GM12872 (cell line): ENCODE results near the gene NINL.

Experiments used
- TF ChIP-seq, protein P1 (sequence below): IDR thresholded peaks from 3 replicates; pipeline ENCODE4 v1.5.1; 2011; ENCODE audit warnings: low read depth, mild to moderate bottlenecking, low read length, moderate library complexity; ENCODE audit not compliant: insufficient read depth

The NINL gene

DNA sequence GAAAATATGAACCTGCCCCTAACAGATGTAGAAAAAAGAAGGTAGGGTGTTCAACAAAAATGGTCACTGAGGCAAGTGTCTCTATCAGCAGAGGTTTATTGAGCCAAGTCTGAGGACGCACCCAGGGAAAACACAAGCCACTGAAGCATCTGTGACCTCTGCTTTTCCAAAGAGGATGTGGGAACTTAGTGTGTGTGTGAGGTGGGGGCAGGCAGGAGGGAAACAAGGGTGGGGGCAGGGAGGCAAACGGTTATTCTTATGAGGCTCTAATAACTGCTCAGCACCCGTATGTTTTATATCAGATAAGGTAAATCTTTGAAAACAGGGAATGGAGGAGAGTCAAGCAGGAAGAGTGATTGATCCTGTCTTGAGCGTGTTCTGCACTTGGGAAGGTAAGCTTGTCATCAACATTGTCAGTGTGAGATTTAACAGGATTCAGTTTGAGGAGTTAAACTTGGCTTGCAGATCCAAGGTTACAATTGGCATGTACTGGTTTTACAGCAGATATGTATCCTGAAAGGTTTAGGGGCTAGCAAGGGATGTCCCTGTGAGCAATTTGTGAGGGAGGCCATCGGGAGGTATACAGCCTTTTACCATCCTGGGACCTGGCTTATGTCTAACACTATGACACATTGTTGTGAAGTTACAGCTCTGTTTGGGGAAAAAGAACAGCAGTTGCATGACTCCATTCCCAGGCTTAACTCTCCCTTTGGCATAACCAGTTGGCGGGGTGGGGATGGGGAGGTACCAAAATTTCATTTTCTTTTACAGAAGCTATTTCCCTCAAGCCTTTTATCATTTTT lies 33.7 kb downstream of the NINL start:
- TF ChIP-seq, protein P1, sequence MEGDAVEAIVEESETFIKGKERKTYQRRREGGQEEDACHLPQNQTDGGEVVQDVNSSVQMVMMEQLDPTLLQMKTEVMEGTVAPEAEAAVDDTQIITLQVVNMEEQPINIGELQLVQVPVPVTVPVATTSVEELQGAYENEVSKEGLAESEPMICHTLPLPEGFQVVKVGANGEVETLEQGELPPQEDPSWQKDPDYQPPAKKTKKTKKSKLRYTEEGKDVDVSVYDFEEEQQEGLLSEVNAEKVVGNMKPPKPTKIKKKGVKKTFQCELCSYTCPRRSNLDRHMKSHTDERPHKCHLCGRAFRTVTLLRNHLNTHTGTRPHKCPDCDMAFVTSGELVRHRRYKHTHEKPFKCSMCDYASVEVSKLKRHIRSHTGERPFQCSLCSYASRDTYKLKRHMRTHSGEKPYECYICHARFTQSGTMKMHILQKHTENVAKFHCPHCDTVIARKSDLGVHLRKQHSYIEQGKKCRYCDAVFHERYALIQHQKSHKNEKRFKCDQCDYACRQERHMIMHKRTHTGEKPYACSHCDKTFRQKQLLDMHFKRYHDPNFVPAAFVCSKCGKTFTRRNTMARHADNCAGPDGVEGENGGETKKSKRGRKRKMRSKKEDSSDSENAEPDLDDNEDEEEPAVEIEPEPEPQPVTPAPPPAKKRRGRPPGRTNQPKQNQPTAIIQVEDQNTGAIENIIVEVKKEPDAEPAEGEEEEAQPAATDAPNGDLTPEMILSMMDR, result no peak

DNA sequence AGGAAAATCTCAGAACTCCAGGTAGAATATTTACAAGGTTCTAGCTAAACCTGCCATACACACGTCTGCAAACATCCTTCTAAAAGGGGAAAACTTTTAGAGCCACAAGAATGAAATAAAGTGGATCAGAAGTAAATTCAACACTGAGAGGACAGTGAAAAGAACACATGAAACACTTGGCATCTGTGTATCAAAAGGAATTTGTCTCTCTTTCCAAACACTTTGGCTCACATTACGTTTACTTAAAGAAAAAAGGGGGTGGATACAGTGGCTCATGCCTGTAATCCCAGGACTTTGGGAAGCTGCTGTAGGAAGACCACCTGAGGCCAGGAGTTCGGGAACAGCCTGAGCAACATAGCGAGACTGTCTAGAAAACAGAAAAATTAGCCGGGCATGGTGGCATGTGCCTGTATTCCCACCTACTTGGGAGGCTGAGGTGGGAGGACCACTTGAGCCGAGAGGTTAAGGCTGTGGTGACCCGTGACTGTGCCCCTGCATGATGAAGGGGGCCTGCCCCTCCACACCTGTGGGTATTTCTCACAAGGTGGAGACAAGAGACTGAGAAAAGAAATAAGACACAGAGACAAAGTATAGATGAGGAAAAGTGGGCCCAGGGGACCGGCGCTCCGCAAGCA lies 35.4 kb downstream of the NINL start:
- TF ChIP-seq, protein P1, result no peak

DNA sequence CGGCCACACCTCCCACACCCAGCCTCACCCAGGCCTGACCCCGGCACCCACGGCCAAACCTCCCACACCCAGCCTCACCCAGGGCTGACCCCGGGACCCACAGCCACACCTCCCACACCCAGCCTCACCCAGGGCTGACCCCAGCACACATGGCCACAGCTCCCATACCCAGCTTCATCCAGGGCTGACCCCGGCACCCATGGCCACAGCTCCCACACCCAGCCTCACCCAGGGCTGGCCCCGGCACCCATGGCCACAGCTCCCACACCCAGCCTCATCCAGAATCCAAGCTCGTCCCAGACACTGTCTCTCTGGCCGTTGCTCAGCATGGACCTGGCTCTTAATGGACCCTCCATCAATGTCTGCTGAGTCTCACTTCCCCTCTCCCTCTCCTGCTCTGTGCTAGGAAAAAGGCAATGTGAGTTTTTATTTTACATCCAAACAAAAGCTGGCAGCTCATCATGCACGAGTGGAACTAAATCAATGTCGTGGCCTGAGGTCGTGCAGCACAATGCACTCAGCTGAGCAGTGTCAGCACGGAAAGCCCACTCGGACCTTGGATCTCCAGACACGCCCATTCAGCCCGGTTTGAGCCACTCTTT lies 36.1 kb downstream of the NINL start:
- TF ChIP-seq, protein P1, result no peak

DNA sequence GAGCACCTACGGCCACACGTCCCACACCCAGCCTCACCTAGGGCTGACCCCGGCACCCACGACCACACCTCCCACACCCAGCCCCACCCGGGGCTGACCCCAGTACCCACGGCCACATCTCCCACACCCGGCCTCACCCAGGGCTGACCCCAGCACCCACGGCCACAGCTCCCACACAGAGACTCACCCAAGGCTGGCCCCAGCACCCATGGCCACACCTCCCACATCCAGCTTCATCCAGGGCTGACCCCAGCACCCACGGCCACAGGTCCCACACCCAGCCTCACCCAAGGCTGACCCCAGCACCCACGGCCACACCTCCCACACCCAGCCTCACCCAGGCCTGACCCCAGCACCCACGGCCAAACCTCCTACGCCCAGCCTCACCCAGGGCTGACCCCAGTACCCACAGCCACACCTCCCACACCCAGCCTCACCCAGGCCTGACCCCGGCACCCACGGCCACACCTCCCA lies 36.7 kb downstream of the NINL start:
- TF ChIP-seq, protein P1, result no peak

DNA sequence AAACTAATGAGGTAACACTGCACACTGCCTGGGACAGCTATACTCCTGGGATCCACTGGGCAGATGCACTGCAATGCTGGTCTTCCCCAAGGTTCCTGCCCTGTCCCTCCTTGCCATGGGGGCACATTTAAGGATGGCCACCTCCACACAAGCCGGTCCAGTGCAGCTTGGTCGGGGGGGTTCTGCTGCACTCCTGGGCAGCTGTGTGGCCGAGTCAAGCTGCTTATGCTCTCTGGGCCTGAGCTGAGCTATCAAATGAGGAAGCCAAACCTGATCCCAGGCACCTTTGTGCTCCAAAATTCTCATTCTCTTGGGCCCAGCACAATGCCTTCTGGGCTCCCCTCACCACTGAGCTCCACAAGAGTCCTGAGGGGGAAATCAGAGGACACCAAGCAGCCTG lies 37.3 kb downstream of the NINL start:
- TF ChIP-seq, protein P1, result no peak

DNA sequence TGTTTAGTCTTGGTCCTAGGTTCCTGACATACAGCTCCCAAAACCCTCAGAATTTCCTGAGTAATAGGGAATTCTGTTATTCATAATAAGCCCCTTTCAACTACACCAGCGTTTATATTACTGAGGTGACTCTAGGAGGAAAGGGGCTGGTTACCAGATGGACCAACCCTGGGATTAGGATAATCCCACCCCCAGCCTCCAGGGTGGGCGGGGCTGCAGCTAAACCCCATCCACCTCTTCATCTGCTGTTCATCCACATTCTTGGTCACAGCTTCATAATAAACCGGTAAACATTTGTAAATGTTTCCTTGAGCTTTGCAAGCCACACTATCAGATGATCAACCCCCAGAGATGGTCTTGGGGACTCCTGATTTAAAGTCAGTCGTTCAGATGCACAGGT lies 38.3 kb downstream of the NINL start:
- TF ChIP-seq, protein P1, result no peak

DNA sequence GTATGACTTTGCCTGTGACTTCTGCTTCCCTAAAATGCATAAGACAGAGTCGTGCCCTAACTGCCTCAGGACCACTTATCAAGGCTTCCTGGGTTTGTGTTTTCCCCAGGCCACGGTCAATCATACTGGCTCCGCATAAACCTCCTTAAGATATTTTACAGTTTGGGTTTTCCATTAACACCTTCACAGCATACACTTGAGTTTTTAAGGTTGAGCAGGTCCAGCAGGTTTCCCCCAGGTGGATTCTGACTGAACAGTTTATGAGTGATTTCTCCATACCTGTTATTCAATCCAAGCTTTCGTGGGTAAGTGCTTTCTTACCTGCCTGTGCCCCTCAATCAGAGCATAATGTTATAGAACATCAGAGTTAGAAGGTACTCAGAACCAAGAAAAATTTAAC lies 39.3 kb downstream of the NINL start:
- TF ChIP-seq, protein P1, result no peak
